ENCODE data around the gene BAIAP2. TPM values are rescaled to one million over a fixed set of nuclear protein-coding genes. Genes with fewer than 3 reads are reported as not detected.

Gene BAIAP2
- polyA plus RNA-seq, 3 donors, result 8.6 to 17.0 (median 11.2) TPM

DNA sequence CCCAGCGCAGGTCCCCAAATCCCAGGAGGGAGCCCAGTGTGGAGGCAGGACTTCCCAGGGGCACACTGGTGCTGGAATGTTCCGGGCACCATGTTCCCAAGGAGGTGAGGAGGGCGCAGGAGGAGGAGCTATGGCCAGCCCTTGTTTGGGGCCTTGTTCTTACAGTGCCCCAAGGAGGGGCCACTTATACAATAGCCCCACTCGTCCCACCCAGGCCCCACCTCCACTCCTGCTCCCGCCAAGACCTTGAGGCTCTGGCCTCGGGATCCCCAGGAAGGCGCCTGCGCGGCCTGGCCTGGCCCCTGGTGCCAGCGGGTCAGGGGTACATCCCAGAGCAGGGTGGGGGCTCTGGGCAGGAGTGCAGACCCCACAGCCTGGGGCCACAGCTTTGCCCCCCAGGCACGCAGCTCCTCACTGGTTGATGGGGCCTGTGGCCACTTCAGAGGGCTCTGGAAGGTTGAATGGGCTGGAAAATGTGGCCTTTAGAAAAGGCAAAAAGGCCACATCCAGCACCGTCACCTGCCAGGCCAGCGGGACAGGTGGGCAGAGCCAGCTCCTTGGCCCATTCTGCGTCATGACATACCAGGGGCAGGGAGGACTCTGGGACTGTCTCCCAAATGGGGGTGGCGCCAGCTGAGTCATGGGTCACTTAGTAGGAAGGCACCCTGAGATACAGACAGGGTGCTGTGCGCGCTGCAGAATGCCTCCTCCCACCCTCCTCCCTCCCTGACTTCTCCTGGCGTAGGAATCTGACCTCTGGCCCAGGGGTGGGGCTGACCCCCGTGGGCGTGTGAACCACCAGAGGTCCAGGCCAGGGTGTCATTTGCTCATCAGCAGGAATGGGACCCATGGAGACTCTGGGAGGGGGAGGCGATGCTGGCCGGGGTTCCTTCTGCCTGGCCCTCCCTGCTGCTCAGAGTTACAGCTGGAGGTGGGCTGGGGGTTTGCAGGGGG, 98.1 kb downstream of the BAIAP2 start:
- Histone ChIP-seq H3K9me3 (replicated peaks in 1 of 2; ENCODE audit: control insufficient read depth in 1 of 2, insufficient read depth in 1 of 2, low read length in 2 of 2) (no peaks in the 10 kb centered on the region), H3K36me3 (replicated peaks in 1 of 2; ENCODE audit: control insufficient read depth in 1 of 2, insufficient read depth in 2 of 2, low read length in 2 of 2) (no peaks in the 10 kb centered on the region), H2AFZ (ENCODE audit: insufficient read depth, low read depth, low read length, poor library complexity, severe bottlenecking) (no peak overlapping the region), H3K4me1 (ENCODE audit: control insufficient read depth in 1 of 2, insufficient read depth in 2 of 2, low read length in 2 of 2) (peaks cover 8 to 13% of the 10 kb centered on the region in 2 donors), H3K4me3 (replicated peaks in 1 of 3; ENCODE audit: low read depth in 2 of 3, low read length in 3 of 3) (no peak overlapping the region), H3K27me3 (ENCODE audit: control insufficient read depth in 2 of 2, insufficient read depth in 2 of 2, low read length in 2 of 2) (no peaks in the 10 kb centered on the region), H3K79me2 (ENCODE audit: insufficient read depth, low read length) (no peaks in the 10 kb centered on the region), H3K27ac (ENCODE audit: low read depth in 1 of 2, low read length in 2 of 2) (no peak overlapping the region), H4K20me1 (ENCODE audit: insufficient read depth, low read length) (peaks cover 79% of the 10 kb centered on the region), H3K4me2 (replicated peaks; ENCODE audit: extremely low read depth, low read length, poor library complexity, severe bottlenecking) (no peak overlapping the region), H3K9ac (ENCODE audit: insufficient read depth, low read length, poor library complexity, severe bottlenecking) (no peak overlapping the region)
- intact Hi-C loops (cut with micrococcal nuclease), result no loop called here
- TF ChIP-seq, protein P1, sequence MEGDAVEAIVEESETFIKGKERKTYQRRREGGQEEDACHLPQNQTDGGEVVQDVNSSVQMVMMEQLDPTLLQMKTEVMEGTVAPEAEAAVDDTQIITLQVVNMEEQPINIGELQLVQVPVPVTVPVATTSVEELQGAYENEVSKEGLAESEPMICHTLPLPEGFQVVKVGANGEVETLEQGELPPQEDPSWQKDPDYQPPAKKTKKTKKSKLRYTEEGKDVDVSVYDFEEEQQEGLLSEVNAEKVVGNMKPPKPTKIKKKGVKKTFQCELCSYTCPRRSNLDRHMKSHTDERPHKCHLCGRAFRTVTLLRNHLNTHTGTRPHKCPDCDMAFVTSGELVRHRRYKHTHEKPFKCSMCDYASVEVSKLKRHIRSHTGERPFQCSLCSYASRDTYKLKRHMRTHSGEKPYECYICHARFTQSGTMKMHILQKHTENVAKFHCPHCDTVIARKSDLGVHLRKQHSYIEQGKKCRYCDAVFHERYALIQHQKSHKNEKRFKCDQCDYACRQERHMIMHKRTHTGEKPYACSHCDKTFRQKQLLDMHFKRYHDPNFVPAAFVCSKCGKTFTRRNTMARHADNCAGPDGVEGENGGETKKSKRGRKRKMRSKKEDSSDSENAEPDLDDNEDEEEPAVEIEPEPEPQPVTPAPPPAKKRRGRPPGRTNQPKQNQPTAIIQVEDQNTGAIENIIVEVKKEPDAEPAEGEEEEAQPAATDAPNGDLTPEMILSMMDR (IDR thresholded peaks at IDR 0.05), result no peak
- no peak overlapping the region for H3K4me3 Mint-ChIP-seq
- H3K4me1 Mint-ChIP-seq, result peaks cover 7% of the 10 kb centered on the region
- peaks cover 0 to 4% (median 2%) of the 10 kb centered on the region in 3 donors for H3K27me3 Mint-ChIP-seq (ENCODE audit: low read depth in 3 of 3)
- WGBS (ENCODE audit: insufficient coverage), result 95% methylated on average over 14 of the region's 22 CpGs
- no peak for DNase-seq
- peaks cover 0 to 4% of the 10 kb centered on the region in 2 donors for H3K36me3 Mint-ChIP-seq
- H3K27ac Mint-ChIP-seq, result no peak overlapping the region
- no peaks in the 10 kb centered on the region for H3K9me3 Mint-ChIP-seq

DNA sequence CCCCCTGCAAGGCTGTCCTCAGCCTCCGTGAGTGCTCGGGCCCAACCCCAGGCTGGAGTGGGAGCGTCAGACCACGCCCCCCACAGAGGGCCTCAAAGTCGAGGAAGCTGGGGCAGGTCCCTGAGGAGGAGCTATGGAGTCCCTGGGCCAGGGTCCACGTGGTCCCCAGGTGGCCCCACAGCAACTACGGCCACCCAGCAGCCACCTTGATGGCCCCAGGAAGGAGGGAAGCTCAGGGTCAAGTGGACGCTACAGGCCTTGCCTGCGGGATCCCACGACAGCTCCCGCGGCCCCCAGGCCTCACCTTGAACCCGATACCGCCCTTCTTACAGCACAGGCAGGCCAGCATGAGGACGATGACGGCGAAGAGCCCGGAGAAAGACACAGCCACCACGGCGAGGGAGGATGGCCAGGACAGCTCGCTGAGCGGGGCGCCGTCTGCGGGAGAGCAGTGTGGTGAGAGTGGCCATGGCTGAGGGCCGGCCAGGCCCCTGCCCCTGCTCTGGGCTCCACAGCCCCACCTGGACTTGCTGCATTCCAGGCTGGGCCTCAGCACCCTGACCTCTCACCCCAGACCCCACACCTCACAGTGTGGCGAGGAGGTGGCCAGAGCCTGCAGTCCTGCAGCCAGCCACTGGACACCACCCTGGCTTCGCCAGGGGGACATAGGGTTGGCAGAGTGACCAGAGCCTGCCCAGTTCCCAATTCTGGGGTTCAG, 99.3 kb downstream of the BAIAP2 start:
- intact Hi-C loops (cut with micrococcal nuclease), result no loop called here
- TF ChIP-seq, protein P1 (IDR thresholded peaks at IDR 0.05), result no peak
- Mint-ChIP-seq H3K4me1 (peaks cover 7% of the 10 kb centered on the region), H3K27me3 (ENCODE audit: low read depth in 3 of 3) (peaks cover 0 to 6% (median 2%) of the 10 kb centered on the region in 3 donors), H3K4me3 (no peak overlapping the region), H3K27ac (no peak overlapping the region), H3K9me3 (peaks cover 0 to 3% (median 2%) of the 10 kb centered on the region in 7 donors), H3K36me3 (peaks cover 0 to 4% of the 10 kb centered on the region in 2 donors)
- Histone ChIP-seq H3K36me3 (replicated peaks in 1 of 2; ENCODE audit: control insufficient read depth in 1 of 2, insufficient read depth in 2 of 2, low read length in 2 of 2) (no peaks in the 10 kb centered on the region), H4K20me1 (ENCODE audit: insufficient read depth, low read length) (peaks cover 90% of the 10 kb centered on the region), H3K79me2 (ENCODE audit: insufficient read depth, low read length) (no peaks in the 10 kb centered on the region), H3K4me2 (replicated peaks; ENCODE audit: extremely low read depth, low read length, poor library complexity, severe bottlenecking) (no peak overlapping the region), H3K4me3 (replicated peaks in 1 of 3; ENCODE audit: low read depth in 2 of 3, low read length in 3 of 3) (no peak overlapping the region), H3K9me3 (replicated peaks in 1 of 2; ENCODE audit: control insufficient read depth in 1 of 2, insufficient read depth in 1 of 2, low read length in 2 of 2) (no peaks in the 10 kb centered on the region), H2AFZ (ENCODE audit: insufficient read depth, low read depth, low read length, poor library complexity, severe bottlenecking) (no peak overlapping the region), H3K27ac (ENCODE audit: low read depth in 1 of 2, low read length in 2 of 2) (no peak overlapping the region), H3K4me1 (ENCODE audit: control insufficient read depth in 1 of 2, insufficient read depth in 2 of 2, low read length in 2 of 2) (peaks cover 8 to 13% of the 10 kb centered on the region in 2 donors), H3K27me3 (ENCODE audit: control insufficient read depth in 2 of 2, insufficient read depth in 2 of 2, low read length in 2 of 2) (no peaks in the 10 kb centered on the region), H3K9ac (ENCODE audit: insufficient read depth, low read length, poor library complexity, severe bottlenecking) (no peak overlapping the region)
- 93% methylated on average over 26 of the region's 28 CpGs for WGBS (ENCODE audit: insufficient coverage)
- no peak for DNase-seq
